Activated naive CD4-positive, alpha-beta T cell treated with Interleukin-2 at 50 U/mL for 16 hours (primary cell): Measurements from ENCODE around the gene NOX3.

Source experiments
- DNase-seq: peaks from one replicate; pipeline ENCODE4 v3.0.0-alpha.2; 2020

Gene NOX3

DNA sequence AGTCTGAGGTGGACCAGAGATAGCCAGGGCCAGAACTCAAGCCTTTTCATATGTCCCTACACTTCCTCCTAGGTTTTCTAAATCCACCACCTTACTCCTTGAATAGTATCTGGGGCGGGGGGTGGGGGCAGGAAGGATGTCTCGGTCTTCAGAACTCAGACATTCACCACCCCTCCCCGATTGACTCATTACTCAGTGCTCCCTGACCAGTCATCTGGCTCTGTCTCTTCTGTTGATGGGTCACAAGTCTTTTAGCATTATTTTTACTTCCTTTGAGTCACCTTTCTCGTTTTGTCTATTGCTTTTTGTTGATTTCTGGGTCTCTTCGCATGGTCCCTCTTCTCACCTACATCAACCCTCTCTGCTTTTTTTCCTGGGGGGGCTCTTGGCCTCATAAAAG, 23.3 kb downstream of the NOX3 start:
- DNase-seq = no peak

DNA sequence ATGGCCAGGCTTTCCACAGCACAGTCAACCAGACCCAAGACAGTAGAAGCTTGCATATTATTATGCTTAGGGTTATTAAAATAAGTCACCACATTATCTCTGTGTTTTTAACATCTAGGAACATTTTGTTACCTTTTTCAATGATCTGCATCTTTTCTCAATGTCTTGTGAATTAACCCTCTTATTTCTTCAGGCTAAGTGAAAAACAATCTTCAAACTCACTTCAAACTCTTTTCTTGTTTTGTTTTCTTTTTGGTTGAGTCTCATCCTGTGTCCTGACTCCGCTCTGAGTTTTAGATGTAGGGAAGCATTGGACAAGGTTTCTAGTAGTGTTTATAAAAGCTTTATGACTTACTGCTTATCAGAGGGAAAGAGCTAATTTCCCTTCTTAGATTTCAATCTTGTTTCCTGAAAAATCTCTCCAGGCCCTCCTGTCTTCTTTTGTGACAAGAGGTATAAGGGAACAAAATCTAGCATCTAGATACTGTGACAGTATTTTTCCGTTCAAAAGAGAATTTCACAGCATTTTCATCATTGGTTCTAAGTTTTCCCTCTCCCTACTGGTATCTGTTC, 26.2 kb downstream of the NOX3 start:
- no peak for DNase-seq

- DNase-seq = no peak
Observed at GRCh38 chr6:155426408-155426945, 29.2 kb downstream of the NOX3 start.

DNA sequence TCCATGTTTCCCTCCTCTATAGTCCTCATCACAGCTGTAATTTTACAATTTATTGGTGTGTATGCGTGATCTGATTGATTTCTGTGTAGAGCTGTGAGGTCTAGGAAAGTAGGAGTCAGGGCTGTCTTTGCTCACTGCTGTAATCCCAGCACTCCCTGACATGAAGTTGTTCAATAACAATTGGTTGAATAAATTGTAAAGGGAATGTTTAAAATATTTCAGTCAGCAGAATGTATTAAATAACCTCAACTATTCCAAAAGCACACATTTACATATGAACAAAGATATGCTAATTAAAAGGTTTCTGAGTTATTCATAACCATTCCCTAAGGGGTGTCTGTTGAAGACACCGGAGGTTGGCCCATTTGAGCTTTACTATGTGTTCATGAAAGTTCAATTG, 31.5 kb downstream of the NOX3 start:
- no peak for DNase-seq

DNA sequence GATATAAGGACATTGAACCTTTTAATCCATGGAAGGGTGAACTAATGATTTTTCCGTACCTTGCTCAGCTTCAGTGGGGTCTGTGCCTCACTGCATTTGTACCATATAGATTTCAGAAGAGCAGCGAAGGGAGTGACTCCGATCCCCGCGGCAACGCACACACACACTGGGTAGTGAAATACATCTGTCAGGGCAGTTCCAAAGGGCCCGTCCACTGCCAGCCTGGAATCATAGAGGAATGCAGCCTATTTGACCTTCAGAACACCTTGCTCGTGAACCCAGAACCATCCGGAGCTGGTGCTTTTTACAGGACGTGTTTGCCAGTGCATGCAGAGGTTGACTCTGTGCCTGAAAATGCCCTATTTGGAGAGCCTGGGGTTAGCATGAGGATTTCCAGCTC, 33.0 kb downstream of the NOX3 start:
- DNase-seq = no peak

GRCh38 chr6:155420492-155420891, 35.1 kb downstream of the NOX3 start:
- no peak for DNase-seq

DNA sequence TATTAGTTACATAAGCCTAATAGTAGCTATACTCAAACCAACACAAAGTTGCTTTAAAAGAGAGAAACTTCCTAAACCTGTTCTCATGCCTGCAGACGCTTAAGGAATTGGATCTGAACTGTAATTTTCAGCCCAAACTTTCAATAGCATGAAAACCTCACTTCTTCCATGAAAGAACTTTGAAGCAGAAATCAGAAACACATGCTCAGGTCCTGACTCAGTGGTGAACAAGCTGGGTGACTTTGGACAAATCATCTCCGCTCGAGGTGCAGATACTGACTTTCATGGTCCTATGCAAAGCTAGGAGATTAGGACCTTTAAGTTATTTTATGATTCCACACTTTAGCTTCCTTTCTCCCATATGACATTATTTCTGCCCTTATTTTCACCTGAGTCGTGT, 36.5 kb downstream of the NOX3 start:
- no peak for DNase-seq

GRCh38 chr6:155418017-155418761, 37.5 kb downstream of the NOX3 start:
- DNase-seq = peak; percentile 75

- DNase-seq = no peak
Observed at GRCh38 chr6:155417454-155417853, 38.2 kb downstream of the NOX3 start.

GRCh38 chr6:155415953-155416352, 39.7 kb downstream of the NOX3 start:
- no peak for DNase-seq

GRCh38 chr6:155414049-155414448, 41.6 kb downstream of the NOX3 start:
- DNase-seq = no peak

GRCh38 chr6:155412335-155412734, 43.3 kb downstream of the NOX3 start:
- DNase-seq = no peak

- no peak for DNase-seq
Observed at GRCh38 chr6:155411154-155412052, 44.2 kb downstream of the NOX3 start.

DNA sequence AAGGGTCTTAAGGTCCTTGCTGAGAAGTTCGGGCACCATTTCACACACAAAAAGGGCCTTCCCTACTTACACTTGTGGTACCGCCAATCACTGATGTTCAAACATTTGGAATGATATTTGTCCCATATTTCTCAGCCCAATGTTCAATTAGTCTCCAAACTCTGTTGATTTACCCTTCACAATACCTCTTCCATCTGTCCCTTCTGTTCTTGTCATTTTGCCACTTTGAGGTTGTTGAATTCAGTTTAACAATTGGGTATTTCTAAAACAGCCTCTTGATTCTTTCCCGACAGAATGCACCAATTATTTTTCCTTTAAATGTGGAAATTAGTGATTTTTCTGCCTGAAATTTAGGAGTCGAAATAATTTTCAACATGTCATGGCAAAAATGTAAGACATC, 46.2 kb downstream of the NOX3 start:
- no peak for DNase-seq

DNA sequence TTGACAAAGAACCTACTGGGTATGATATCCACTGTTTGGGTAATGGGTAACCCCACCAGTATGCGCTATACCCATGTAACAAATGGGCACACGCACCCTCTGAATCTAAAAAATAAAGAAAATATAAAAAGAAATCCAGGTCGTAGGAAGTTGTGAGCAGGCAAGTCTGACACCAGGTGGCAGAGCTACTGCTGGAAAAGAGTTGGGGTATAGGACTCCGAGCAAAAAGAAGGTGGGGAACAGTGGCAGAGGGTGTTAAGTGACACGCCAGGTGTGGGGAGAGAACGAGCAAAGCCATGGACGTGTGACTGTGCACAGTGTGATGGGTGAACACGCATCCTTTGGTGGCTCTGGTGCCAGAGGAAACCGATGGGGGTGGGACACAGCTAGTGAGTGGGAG, 46.7 kb downstream of the NOX3 start:
- DNase-seq = no peak

DNA sequence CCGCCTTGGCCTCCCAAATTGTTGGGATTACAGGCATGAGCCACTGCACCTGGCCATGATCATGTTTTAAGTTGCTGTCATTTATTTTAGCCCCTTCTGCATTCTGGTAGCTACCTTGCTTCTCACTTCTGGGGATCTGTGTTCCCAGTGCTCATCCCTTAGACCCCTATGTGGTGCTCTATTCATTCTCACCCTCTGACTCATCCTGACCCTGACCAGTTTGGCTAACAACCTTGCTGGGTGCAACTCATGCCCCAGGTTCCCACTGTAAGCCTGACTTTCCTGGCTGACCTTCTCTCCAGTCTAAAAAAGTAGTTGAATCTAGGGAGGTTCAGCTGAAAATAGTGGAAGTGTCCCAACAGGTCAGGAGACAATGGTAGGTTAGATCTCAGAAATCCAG, 47.4 kb downstream of the NOX3 start:
- DNase-seq = no peak

- DNase-seq = no peak
Observed at GRCh38 chr6:155406801-155407200, 48.8 kb downstream of the NOX3 start.

GRCh38 chr6:155404937-155405336, 50.7 kb downstream of the NOX3 start:
- no peak for DNase-seq

DNA sequence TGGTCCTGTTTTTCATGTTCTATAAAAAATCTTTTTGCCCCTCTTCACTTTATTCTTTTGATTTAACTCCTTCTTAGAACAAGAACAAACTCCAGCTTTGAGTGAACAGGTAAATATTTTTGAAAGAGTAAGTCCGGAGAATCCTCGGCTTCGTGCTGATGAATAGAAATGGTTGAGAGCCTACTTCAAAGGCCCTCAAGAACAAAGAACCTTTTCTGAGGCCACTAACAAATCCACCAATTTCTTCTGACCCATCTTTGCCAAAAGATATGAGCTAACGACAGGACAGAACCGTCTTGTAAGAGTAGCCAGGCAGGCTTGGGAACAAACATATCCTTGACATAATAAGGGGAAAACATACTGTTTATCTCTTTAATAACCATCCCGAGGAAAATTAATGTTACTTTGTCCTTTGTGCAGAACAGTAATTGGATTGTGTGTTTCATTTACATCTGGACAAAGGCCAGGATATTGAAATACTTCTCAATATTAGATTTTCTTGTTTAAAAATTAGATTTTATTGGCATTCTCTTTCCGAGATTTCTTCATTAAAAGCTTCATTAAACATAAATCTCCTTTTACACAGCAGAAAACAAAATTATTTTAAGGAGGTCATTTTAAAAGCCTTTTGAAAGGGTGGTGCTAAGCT, 52.9 kb downstream of the NOX3 start:
- DNase-seq = no peak

- DNase-seq = no peak
Observed at GRCh38 chr6:155400654-155400965, 55.0 kb downstream of the NOX3 start.

GRCh38 chr6:155399745-155400653, 55.6 kb downstream of the NOX3 start:
- DNase-seq = no peak

DNA sequence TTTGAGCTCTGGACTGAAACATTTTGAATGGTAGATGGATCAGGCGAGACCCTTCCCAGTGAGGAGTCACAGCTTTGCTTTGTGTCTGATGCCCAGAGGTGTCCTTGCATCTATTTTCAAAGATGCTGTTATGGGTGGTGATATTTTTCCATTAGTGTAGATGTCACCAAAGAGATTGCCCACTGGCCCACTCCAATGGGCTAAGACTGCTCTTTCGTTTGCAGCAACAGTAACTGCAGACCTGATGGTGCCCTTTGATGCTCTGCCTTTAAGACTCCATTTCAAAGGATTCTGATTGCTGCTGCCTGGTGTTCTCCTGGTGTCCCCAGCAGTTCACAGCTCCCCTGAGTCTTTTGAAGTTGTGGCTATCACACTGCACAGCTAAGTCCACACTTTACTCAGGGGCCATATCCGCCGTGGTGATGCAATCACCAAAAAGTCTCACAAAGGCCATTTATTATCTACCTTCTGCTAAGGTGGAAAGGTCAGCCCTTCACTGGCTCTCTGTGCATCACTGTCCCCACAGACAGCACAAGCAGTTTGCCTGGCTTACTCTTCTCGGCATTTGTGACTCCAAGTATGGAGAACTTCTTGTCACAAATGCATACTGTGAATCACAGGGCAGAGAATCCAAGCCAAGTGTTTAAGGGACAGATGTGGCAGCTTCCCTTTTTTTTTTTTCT, 56.4 kb downstream of the NOX3 start:
- no peak for DNase-seq
